Measurements from ENCODE around the gene MACROD2. TPM values are rescaled to one million over a fixed set of nuclear protein-coding genes. Genes with fewer than 3 reads are reported as not detected.

MACROD2 gene
- total and polyA plus RNA-seq, 2 experiments from 2014 or later: 2.8 to 4.3 TPM

DNA sequence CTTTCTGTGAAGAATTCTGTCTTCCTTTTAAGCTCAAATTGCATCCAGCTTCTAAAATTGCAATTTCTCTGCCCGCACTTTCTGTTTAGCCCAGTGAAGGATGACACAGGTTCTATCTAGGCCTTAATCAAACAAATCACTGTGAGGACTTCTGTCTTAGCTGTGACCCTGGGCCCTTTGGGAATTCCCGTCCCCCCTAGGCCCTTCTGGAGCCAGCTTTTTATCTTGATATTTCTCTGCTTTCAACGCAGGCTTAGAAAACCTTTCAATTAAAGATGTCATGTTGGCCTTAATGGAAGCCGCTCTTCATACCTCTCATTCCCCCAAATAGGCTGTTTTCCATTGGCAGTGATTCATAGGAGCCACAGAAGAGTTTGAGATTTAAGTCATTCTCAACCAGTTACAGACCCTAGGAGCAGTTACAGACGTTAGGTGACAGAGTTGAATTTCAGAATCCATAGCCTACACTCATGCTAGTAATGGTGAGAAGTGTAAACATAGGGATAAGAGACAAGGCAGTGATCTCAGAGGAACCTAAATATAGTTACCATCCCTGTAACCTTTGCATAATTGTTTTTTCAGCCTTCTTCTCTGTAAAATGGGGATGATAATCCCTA is 416.9 kb downstream of the MACROD2 start (continued):
- TF ChIP-seq CTCF (conservative IDR thresholded peaks at IDR 0.05; ENCODE audit: low read depth in 2 of 2): no peak
- no peak for TF ChIP-seq STAT1 (IDR thresholded peaks at IDR 0.05; ENCODE audit: unreplicated experiment)
- no peak for TF ChIP-seq NANOG (IDR thresholded peaks at IDR 0.05; ENCODE audit: borderline replicate concordance)

- no peak overlapping the region for H3K4me3 Mint-ChIP-seq
Measured at GRCh38 chr20:14413835-14414234, 418.5 kb downstream of the MACROD2 start.

More at GRCh38 chr20:14413835-14414234, 418.5 kb downstream of the MACROD2 start:
- H3K27me3 Mint-ChIP-seq (ENCODE audit: insufficient read depth, low read depth, poor library complexity): no peaks in the 10 kb centered on the region
- no peak overlapping the region for H3K4me3 ChIP-seq
- ATAC-seq (no peak), DNase-seq (ENCODE audit: low spot score) (no peak)
- H4K20me1 ChIP-seq (replicated peaks; ENCODE audit: insufficient read depth): no peaks in the 10 kb centered on the region
- H3F3A ChIP-seq (replicated peaks; ENCODE audit: low read depth): no peaks in the 10 kb centered on the region
- H3K4me2 ChIP-seq: no peak overlapping the region; the same call in 1 of the 2 replicates
- peak overlapping the region; percentile 26 for H3K27ac Mint-ChIP-seq
- no peaks in the 10 kb centered on the region for H3K9me2 ChIP-seq (ENCODE audit: insufficient read depth)
- H3K36me3 ChIP-seq (ENCODE audit: insufficient read depth): no peaks in the 10 kb centered on the region
- H3K27ac ChIP-seq (ENCODE audit: low read depth): no peak overlapping the region
- TF ChIP-seq CTCF (conservative IDR thresholded peaks at IDR 0.05; ENCODE audit: low read depth in 2 of 2) (no peak), JUNB (IDR thresholded peaks at IDR 0.05; ENCODE audit: unreplicated experiment) (no peak), REST (IDR thresholded peaks at IDR 0.05; ENCODE audit: unreplicated experiment) (no peak), NANOG (IDR thresholded peaks at IDR 0.05; ENCODE audit: borderline replicate concordance) (no peak), EZH2 (IDR thresholded peaks at IDR 0.05; ENCODE audit: low read depth, unreplicated experiment) (no peak), STAT1 (IDR thresholded peaks at IDR 0.05; ENCODE audit: unreplicated experiment) (no peak), EZH2phosphoT487 (IDR thresholded peaks at IDR 0.05; ENCODE audit: unreplicated experiment) (no peak)
- TF ChIP-seq, protein P1, sequence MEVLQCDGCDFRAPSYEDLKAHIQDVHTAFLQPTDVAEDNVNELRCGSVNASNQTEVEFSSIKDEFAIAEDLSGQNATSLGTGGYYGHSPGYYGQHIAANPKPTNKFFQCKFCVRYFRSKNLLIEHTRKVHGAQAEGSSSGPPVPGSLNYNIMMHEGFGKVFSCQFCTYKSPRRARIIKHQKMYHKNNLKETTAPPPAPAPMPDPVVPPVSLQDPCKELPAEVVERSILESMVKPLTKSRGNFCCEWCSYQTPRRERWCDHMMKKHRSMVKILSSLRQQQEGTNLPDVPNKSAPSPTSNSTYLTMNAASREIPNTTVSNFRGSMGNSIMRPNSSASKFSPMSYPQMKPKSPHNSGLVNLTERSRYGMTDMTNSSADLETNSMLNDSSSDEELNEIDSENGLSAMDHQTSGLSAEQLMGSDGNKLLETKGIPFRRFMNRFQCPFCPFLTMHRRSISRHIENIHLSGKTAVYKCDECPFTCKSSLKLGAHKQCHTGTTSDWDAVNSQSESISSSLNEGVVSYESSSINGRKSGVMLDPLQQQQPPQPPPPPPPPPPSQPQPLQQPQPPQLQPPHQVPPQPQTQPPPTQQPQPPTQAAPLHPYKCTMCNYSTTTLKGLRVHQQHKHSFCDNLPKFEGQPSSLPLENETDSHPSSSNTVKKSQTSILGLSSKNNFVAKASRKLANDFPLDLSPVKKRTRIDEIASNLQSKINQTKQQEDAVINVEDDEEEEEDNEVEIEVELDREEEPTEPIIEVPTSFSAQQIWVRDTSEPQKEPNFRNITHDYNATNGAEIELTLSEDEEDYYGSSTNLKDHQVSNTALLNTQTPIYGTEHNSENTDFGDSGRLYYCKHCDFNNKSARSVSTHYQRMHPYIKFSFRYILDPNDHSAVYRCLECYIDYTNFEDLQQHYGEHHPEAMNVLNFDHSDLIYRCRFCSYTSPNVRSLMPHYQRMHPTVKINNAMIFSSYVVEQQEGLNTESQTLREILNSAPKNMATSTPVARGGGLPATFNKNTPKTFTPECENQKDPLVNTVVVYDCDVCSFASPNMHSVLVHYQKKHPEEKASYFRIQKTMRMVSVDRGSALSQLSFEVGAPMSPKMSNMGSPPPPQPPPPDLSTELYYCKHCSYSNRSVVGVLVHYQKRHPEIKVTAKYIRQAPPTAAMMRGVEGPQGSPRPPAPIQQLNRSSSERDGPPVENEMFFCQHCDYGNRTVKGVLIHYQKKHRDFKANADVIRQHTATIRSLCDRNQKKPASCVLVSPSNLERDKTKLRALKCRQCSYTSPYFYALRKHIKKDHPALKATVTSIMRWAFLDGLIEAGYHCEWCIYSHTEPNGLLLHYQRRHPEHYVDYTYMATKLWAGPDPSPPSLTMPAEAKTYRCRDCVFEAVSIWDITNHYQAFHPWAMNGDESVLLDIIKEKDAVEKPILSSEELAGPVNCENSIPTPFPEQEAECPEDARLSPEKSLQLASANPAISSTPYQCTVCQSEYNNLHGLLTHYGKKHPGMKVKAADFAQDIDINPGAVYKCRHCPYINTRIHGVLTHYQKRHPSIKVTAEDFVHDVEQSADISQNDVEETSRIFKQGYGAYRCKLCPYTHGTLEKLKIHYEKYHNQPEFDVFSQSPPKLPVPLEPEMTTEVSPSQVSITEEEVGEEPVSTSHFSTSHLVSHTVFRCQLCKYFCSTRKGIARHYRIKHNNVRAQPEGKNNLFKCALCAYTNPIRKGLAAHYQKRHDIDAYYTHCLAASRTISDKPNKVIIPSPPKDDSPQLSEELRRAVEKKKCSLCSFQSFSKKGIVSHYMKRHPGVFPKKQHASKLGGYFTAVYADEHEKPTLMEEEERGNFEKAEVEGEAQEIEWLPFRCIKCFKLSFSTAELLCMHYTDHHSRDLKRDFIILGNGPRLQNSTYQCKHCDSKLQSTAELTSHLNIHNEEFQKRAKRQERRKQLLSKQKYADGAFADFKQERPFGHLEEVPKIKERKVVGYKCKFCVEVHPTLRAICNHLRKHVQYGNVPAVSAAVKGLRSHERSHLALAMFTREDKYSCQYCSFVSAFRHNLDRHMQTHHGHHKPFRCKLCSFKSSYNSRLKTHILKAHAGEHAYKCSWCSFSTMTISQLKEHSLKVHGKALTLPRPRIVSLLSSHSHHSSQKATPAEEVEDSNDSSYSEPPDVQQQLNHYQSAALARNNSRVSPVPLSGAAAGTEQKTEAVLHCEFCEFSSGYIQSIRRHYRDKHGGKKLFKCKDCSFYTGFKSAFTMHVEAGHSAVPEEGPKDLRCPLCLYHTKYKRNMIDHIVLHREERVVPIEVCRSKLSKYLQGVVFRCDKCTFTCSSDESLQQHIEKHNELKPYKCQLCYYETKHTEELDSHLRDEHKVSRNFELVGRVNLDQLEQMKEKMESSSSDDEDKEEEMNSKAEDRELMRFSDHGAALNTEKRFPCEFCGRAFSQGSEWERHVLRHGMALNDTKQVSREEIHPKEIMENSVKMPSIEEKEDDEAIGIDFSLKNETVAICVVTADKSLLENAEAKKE (CRISPR knock-in tag; IDR thresholded peaks at IDR 0.05): no peak
- TF ChIP-seq, protein P2, sequence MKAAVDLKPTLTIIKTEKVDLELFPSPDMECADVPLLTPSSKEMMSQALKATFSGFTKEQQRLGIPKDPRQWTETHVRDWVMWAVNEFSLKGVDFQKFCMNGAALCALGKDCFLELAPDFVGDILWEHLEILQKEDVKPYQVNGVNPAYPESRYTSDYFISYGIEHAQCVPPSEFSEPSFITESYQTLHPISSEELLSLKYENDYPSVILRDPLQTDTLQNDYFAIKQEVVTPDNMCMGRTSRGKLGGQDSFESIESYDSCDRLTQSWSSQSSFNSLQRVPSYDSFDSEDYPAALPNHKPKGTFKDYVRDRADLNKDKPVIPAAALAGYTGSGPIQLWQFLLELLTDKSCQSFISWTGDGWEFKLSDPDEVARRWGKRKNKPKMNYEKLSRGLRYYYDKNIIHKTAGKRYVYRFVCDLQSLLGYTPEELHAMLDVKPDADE (IDR thresholded peaks at IDR 0.05): no peak
- peaks cover 26% of the 10 kb centered on the region for H3K4me1 Mint-ChIP-seq
- H2AFZ ChIP-seq: no peak overlapping the region
- no peaks in the 10 kb centered on the region for H3K79me2 ChIP-seq (replicated peaks; ENCODE audit: insufficient read depth)
- no peaks in the 10 kb centered on the region for H3K27me3 ChIP-seq (ENCODE audit: insufficient read depth)
- H3K36me3 Mint-ChIP-seq (ENCODE audit: low read depth): no peaks in the 10 kb centered on the region
- H3K9me3 Mint-ChIP-seq: no peaks in the 10 kb centered on the region
- H3K4me1 ChIP-seq (ENCODE audit: insufficient read depth): peaks cover 14% of the 10 kb centered on the region

All from GM23338 (cell line).